ENCODE data around the gene CAMKMT.

DNA sequence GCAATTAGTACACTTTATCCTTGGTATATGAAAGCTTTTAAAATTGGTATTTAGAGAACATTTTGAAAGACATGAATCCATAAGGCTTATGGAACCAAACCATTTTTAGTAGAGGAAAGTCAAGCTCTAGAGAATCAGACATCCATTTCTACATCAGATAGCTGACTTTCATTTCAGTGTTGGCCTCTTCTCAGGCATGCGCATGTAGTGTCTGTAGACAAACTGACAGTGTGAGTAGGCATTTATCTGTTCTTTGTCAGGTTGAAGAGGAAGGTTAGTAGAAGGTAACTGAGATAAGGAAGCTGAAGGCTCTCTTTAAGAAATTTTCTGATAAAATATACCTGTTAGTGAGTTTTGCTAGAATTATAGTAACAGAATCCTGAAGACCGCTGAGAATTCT is 357.8 kb downstream of the CAMKMT start:
- no peak for TF ChIP-seq POLR2A (IDR thresholded peaks at IDR 0.05)
- TF ChIP-seq, protein P1, sequence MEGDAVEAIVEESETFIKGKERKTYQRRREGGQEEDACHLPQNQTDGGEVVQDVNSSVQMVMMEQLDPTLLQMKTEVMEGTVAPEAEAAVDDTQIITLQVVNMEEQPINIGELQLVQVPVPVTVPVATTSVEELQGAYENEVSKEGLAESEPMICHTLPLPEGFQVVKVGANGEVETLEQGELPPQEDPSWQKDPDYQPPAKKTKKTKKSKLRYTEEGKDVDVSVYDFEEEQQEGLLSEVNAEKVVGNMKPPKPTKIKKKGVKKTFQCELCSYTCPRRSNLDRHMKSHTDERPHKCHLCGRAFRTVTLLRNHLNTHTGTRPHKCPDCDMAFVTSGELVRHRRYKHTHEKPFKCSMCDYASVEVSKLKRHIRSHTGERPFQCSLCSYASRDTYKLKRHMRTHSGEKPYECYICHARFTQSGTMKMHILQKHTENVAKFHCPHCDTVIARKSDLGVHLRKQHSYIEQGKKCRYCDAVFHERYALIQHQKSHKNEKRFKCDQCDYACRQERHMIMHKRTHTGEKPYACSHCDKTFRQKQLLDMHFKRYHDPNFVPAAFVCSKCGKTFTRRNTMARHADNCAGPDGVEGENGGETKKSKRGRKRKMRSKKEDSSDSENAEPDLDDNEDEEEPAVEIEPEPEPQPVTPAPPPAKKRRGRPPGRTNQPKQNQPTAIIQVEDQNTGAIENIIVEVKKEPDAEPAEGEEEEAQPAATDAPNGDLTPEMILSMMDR (IDR thresholded peaks at IDR 0.05): no peak
- no peak for TF ChIP-seq POLR2AphosphoS5 (IDR thresholded peaks at IDR 0.05)
